IPS DF 19.7 (cell line): ENCODE results near the gene SSUH2.
"Not testable (repeated sequence)": the region's sequence is repeated elsewhere in the genome, so short reads cannot be mapped to it uniquely, and the experiment has no call there.

Source experiments
- DNase-seq: peaks from one replicate; pipeline ENCODE4 v3.0.0-alpha.2; 2013; ENCODE audit warnings: low read depth, low spot score

SSUH2 gene

DNA sequence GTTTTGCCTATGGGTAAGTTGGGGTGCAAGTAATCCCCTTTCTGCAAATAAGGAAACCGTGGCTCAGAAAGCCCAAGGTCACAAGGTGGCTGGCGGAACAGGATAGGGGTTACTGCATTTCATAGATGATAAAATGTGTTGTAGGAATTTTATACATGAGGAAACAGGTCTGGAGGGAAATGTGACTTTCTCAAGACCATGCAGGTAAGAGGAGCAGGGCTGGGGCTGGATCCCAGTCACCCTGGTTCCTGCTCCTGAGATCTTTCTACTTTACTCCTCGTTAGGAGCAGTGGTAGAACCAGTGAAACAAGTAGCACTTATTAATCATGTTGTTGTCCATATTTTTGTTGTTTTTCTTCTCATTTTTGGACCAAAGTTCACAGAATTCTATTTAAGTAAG lies 63.2 kb downstream of the SSUH2 start:
- no peak for DNase-seq

DNA sequence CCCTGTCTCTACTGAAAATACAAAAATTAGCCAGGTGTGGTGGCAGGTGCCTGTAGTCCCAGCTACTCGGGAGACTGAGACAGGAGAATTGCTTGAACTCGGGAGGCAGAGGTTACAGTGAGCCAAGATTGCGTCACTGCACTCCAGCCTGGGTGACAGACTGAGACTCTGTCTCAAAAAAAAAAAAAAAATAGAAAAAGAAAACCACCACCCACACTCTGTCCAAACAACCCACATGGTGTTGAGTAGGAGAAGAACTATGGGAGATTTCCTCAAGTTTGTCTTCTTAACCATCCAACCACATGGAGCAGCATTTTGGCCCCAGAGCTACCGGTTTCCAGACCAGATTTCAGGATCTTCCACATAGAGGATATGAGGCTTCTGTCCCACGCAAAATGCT lies 64.2 kb downstream of the SSUH2 start:
- DNase-seq, result not testable (repeated sequence)

DNA sequence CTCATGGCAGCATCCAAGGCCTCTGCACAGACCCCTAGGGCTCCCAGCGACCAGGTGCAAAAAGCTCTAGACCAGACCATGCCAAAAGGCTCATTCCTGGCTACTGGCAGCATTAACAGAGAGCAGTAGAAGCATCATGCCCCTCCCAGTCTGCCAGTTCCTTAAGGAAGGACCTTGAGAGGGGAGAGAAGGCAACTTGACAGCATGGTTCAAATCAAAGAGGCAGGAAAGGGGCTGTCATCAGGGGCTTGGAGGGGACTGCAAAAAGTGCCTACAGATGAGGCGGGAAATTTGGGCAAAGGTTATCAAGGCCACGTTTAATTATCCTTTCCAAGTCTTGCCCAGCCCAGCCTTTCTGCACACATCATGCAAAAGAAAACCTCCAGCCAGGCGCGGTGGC lies 64.7 kb downstream of the SSUH2 start:
- DNase-seq, result no peak

DNA sequence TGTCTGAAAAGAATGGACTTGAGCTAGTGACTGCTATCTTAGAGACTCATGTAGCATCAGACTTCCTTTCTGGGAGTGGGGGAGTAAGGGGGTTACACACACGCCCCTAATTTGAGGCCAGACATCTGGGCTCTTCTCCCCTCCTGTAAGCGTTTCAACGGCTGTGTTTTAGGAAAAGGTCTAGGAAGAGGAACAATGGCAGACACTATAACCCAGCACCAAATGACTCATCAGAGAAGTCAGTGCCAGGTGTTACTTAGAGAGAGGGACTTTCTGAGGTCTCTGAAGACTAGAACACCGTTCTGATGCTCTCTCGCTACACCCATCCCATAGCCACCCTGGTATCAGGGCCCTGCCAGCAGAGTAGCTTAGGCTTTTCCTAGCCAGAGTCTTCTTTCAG lies 65.5 kb downstream of the SSUH2 start:
- DNase-seq, result no peak

DNA sequence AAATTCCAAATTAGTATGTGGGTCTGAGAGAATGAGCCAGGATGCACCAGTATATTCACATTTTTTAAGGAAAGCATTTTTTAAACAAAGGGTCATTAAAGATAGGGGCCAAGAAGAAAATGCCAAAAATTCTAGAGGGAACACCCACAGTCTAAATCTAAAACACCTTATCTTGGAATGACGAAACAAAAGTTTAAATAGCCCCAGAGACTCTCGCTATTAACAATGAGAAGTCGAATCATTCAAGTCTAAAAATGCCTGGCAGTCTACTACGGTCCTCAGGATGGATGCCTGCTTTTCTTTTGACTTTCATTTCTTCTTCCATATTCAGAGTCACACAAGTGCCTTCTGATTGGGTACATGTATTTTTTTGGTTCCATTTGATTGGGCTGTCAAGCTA lies 66.3 kb downstream of the SSUH2 start:
- no peak for DNase-seq

DNA sequence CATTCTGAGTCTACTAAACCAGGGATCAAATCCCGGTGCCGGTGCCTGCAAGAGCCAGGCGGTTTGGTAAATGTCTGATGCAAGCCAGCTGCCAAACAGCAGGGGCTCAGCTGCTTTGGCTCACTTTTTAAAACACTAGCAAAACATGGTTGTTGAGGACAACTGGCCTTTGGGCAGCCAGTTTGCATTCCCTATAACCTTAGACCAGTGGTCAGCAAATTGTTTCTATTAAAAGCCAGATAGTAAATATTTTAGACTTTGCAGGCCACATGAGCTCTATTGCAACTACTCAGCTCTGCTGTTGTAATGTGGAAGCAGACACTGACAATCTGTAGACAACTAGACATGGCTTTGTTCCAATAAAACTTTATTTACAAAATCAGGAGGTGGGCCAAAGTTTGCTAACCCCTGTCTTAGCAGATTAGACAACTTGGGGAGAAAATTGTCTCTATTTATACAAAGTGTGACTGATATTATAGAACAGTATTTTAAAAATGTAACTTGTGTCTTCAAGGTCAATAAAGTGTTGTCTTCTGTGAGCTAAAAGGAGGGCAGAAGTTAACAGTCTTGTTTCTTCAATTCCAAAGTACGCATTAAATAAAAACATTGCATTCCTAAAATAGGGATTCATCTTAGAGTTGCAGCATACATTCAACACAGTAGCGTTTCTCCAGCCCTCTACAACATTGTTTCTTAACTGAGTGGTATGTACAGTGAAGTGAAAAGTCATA lies 67.6 kb downstream of the SSUH2 start:
- no peak for DNase-seq

DNA sequence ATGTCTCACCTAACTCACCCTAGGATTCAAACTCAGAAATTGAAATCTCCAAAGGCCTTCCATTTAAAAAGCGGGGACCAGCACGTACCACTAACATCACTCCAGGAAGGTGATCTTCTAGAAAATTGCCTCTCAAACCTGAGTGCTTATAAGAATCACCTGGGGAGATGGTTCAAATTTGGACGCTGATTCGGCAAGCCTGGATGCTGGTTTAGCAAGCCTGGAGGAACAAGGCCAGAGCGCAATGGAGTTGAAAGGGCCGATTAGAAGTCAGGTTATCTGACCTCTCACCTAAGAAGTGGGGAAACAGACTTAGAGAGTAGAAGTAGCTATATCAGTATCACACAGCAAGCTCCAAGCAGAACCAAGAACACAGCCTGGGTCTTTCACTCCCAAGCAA lies 68.2 kb downstream of the SSUH2 start:
- no peak for DNase-seq

DNA sequence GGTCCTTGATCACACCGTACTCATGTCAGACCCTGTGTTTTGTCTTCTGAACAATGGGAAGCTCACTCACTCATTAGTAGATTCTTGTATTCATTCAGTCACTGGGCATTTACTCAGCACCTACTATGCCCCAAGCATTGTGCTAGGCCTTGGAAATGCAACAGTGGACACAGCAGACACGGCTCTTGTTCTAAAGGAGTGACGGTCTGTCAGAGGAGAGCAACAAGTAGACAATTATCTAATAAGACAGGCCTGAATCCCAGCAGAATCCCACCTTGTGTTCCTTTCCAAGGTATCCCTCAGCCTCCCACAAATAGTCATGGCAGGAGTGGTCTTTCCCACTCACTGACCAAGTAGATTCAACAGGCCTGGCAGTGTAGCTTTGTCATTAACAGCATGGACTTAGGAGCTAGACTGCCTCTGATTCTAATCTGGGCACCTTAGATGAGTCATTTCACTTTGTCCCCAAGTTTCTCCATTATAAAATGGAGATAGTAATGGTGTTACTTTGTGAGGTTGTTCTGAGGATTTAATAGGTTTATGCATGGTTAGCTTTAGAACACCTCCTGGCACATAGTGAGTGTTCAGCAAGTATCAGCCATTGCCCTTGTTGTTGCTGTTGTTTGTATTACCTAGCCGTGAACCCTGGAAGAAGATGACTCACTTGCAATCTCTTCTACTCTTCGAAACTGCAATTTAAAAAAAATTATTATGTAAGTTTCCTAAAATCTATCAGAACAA lies 69.1 kb downstream of the SSUH2 start:
- DNase-seq, result no peak

DNA sequence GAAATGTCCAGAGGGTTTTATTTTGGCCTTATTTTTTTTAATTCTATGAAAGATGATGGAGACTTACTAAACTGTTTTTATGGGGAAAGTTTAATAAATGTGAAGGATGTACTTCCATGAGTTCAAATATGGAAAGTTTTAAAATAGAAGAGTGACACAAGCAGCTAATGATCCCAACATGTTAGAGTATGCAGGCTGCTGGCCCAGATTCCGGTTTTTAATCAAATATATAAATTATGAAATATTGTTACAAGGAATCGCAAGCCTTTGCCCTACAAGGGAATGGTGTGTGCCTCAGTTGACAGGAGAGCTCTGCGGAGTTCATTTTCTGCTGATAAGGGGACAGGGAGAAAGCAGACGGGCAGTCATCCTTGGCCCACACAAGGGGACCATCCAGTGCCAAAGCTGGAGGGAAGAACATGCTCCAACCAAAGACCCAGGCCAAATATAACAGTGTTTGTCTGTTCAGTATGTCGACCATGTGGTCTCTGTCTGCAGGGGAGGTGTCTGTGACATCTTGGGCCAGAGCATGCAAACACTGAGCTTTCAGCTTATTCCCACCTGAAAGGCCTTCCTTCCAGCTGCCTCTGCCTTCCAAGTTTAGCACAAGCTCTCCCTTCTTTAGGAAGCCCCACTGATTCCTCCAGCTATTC lies 69.8 kb downstream of the SSUH2 start:
- no peak for DNase-seq

DNA sequence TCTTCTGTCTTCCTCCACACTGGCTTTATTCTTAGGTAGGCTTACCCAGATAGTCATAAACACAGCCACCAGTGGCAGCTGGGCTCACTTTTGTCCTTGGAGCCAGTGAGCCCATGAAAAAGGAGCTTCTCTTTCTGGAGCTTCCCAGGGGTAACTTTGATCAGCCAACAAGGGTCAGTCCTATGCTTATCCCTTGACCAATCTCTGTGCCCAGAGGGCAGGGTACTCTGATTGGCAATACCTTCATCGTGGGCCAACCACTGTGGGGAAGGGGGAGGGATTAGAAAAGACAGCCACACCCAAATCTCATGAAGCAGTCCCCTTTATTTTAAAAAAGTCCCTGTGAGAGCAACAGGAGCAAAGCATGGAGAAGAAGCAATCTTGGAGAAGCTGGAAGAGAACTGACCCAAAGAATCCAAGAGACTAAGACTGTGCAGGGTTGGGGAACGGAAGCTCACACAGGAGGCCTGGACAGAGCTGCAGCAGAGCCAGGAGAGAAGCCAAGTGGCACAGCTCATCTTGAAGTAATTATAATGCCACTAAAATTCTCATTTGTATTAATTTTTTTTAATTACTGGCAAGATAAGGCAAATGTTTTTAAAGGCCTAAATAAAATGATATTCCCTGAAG lies 70.4 kb downstream of the SSUH2 start:
- DNase-seq, result no peak

DNA sequence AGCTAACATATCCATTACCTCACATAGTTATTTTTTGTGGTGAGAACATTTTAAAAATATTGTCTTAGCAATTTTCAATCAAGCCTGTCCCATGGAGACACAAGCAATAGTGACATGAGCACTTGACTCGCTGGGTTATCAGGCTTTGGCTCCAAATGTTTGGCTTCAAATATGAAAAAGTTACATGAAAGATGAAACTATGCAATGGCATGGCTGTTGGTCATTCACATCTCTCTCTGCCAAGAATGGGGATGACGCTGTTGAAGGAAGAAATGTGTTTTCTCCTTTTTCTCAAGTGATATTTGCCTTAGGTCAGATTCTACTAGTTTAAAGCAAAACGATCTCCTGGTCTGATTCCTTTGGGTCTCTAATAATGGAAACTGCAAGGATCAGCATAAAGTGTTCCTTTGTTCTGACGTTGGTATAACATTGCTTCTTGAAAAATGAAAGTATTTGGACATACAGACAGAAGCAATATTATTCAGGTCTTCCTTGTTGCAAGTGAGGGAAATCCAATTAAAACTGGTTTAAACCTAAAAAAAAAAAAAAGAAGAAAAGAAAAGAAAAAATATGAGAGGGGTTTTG lies 71.2 kb downstream of the SSUH2 start:
- no peak for DNase-seq

DNA sequence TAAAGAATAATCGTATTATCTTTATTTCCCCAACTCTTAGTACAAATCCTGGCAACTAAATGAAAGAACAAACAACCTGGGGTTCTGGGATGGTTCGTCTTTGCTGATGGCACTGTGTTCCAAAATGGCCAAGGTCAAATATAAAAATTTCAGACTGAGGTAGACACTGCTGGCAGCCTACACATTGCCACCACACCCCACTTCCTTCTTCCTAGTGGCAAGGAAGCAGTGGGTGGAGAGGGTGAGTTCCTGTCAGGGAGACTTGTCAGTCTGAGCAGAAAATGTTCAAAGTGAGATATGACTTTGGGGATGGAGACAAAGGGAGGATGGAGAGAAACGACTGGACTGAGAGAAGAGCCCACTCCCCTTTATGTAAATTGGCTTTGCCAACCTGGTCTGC lies 73.3 kb downstream of the SSUH2 start:
- DNase-seq, result no peak
